WTC11 (cell line): ENCODE measurements around the gene CHPF. TPM values are rescaled to one million over a fixed set of nuclear protein-coding genes. Genes with fewer than 3 reads are reported as not detected.

Experiments
- ATAC-seq: fragments of 200-7000 bp; cut with Tn5 transposase; 2 replicates; pipeline ENCODE4 v1.10.0; 2021; ENCODE audit warnings: mild to moderate bottlenecking, moderate library complexity
- CTCF ChIA-PET: fragments of 300-600 bp; sonication (Branson Sonifier 250); formaldehyde crosslinking; loops from one replicate; lab custom pipeline; 2021; ENCODE audit warnings: antibody characterized with exemption; lab: Charles Lee
- POLR2A ChIA-PET: fragments of 350-600 bp; sonication (Branson Sonifier 250); formaldehyde crosslinking; loops from one replicate; lab custom pipeline; 2021; ENCODE audit warnings: antibody characterized with exemption; lab: Charles Lee
- DNase-seq: peaks from one replicate; pipeline ENCODE4 v3.0.0; 2021; ENCODE audit warnings: low spot score
- H3K27ac Mint-ChIP-seq: 2 replicates; pipeline ENCODE4 v1.8.0; 2021; ENCODE audit warnings: mixed read lengths
- H3K27me3 Mint-ChIP-seq: 2 replicates; pipeline ENCODE4 v1.8.0; 2021; ENCODE audit warnings: low read depth, mild to moderate bottlenecking, moderate library complexity, mixed read lengths
- H3K36me3 Mint-ChIP-seq: 2 replicates; pipeline ENCODE4 v1.8.0; 2021; ENCODE audit warnings: mixed read lengths
- H3K4me1 Mint-ChIP-seq: 2 replicates; pipeline ENCODE4 v1.8.0; 2022; ENCODE audit warnings: mixed read lengths
- H3K4me3 Mint-ChIP-seq: 2 replicates; pipeline ENCODE4 v1.8.0; 2021; ENCODE audit warnings: mild to moderate bottlenecking, moderate library complexity, mixed read lengths
- H3K9me3 Mint-ChIP-seq: 2 replicates; pipeline ENCODE4 v1.8.0; 2021; ENCODE audit warnings: mixed read lengths
- ATF1 ChIP-seq: sonication (generic); formaldehyde crosslinking; IDR thresholded peaks from 2 replicates; pipeline ENCODE4 v1.8.1; 2023; ENCODE audit warnings: mild to moderate bottlenecking, moderate library complexity, missing genetic modification reagents
- FOXJ3 ChIP-seq: sonication (generic); formaldehyde crosslinking; IDR thresholded peaks from 2 replicates; pipeline ENCODE4 v1.9.0; 2021; ENCODE audit warnings: missing genetic modification reagents, mild to moderate bottlenecking, borderline replicate concordance
- FOXK1 ChIP-seq: sonication (generic); formaldehyde crosslinking; IDR thresholded peaks from 2 replicates; pipeline ENCODE4 v1.8.0; 2022; ENCODE audit warnings: mild to moderate bottlenecking, moderate library complexity, missing genetic modification reagents
- GRHL2 ChIP-seq: fragments of 250-450 bp; sonication (Bioruptor Pico); IDR thresholded peaks from 2 replicates; pipeline ENCODE4 v1.8.0; 2022; ENCODE audit warnings: mild to moderate bottlenecking, moderate library complexity; ENCODE audit not compliant: insufficient replicate concordance, severe bottlenecking
- IRF2 ChIP-seq: sonication (generic); formaldehyde crosslinking; IDR thresholded peaks from 2 replicates; pipeline ENCODE4 v1.8.0; 2022; ENCODE audit warnings: low read depth, missing genetic modification reagents, borderline replicate concordance
- NR1H2 ChIP-seq: sonication (generic); formaldehyde crosslinking; IDR thresholded peaks from 2 replicates; pipeline ENCODE4 v1.9.0; 2021; ENCODE audit warnings: mild to moderate bottlenecking, moderate library complexity, missing genetic modification reagents
- RORB ChIP-seq: fragments of 250-450 bp; sonication (Bioruptor Pico); IDR thresholded peaks from 2 replicates; pipeline ENCODE4 v1.9.0; 2021; ENCODE audit warnings: mild to moderate bottlenecking
- SMAD3 ChIP-seq: sonication (generic); formaldehyde crosslinking; IDR thresholded peaks from 2 replicates; pipeline ENCODE4 v1.8.0; 2022; ENCODE audit warnings: missing genetic modification reagents, mild to moderate bottlenecking, borderline replicate concordance
- SOX15 ChIP-seq: fragments of 250-450 bp; sonication (Bioruptor Pico); IDR thresholded peaks from 2 replicates; pipeline ENCODE4 v1.9.0; 2021; ENCODE audit warnings: mild to moderate bottlenecking
- ZBTB21 ChIP-seq: sonication (generic); formaldehyde crosslinking; IDR thresholded peaks from 2 replicates; pipeline ENCODE4 v1.8.1; 2023; ENCODE audit warnings: mild to moderate bottlenecking, missing genetic modification reagents, borderline replicate concordance
- ZNF121 ChIP-seq: sonication (generic); formaldehyde crosslinking; IDR thresholded peaks from 2 replicates; pipeline ENCODE4 v1.8.0; 2023; ENCODE audit warnings: missing genetic modification reagents
- ZNF396 ChIP-seq: fragments of 250-450 bp; sonication (Bioruptor Pico); IDR thresholded peaks from 2 replicates; pipeline ENCODE4 v1.8.0; 2021; ENCODE audit warnings: mild to moderate bottlenecking, moderate library complexity, borderline replicate concordance
- total RNA-seq: library from RNA; stranded (reverse); gene quantifications from 3 replicates; pipeline ENCODE4 v1.2.3, GENCODE V29; 2021
- TF ChIP-seq, protein P1 (sequence below): sonication (generic); formaldehyde crosslinking; IDR thresholded peaks from 2 replicates; pipeline ENCODE4 v1.8.1; 2022; ENCODE audit warnings: mild to moderate bottlenecking, missing genetic modification reagents, moderate library complexity, borderline replicate concordance
- TF ChIP-seq, protein P2 (sequence below): sonication (generic); formaldehyde crosslinking; IDR thresholded peaks from 2 replicates; pipeline ENCODE4 v1.8.0; 2022; ENCODE audit warnings: mild to moderate bottlenecking, missing genetic modification reagents
- TF ChIP-seq, protein P3 (sequence below): sonication (generic); formaldehyde crosslinking; IDR thresholded peaks from 2 replicates; pipeline ENCODE4 v1.8.1; 2023; ENCODE audit warnings: mild to moderate bottlenecking, missing genetic modification reagents, moderate library complexity
- TF ChIP-seq, protein P4 (sequence below): fragments of 250-450 bp; sonication (Bioruptor Pico); IDR thresholded peaks from 2 replicates; pipeline ENCODE4 v1.9.0; 2021; ENCODE audit warnings: moderate library complexity, mild to moderate bottlenecking, inconsistent platforms, borderline replicate concordance
- TF ChIP-seq, protein P5 (sequence below): sonication (generic); formaldehyde crosslinking; IDR thresholded peaks from 2 replicates; pipeline ENCODE4 v1.8.0; 2023; ENCODE audit warnings: missing genetic modification reagents
- TF ChIP-seq, protein P6 (sequence below): sonication (generic); formaldehyde crosslinking; IDR thresholded peaks from 2 replicates; pipeline ENCODE4 v1.8.1; 2023; ENCODE audit warnings: mild to moderate bottlenecking, missing genetic modification reagents, borderline replicate concordance
- TF ChIP-seq, protein P7 (sequence below): fragments of 250-450 bp; sonication (Bioruptor Pico); conservative IDR thresholded peaks from 2 replicates; pipeline ENCODE4 v1.9.0; 2021; ENCODE audit warnings: mild to moderate bottlenecking
- TF ChIP-seq, protein P8 (sequence below): sonication (generic); formaldehyde crosslinking; IDR thresholded peaks from 2 replicates; pipeline ENCODE4 v1.8.1; 2023; ENCODE audit warnings: mild to moderate bottlenecking, missing genetic modification reagents

Gene CHPF
- total RNA-seq, 1 experiment from 2014 or later, result 97.0 TPM

DNA sequence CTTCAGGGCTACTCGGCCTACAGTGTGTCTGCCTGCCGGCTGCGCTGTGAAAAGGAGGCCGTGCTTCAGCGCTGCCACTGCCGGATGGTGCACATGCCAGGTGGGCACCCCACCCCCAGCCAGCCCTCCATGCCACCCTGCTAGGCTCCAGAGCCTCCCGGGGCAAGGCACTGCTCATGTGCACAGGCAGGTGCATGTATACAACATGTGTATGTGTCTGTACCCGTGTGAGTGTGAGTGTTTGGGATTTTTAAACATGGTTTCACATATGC is 11.3 kb downstream of the CHPF start:
- ChIA-PET CTCF (interaction anchor here (1.1 to 41.3 kb wide), 7 partner anchors 9 to 129 kb away, joined by 3 to 2316 read pairs (median 104); partner anchors contain the start of genes ASIC4 and GMPPA), POLR2A (no interaction called here)
- Mint-ChIP-seq H3K4me3 (no peak overlapping the region), H3K9me3 (no peaks in the 10 kb centered on the region), H3K36me3 (no peaks in the 10 kb centered on the region), H3K27ac (no peak overlapping the region), H3K27me3 (peaks cover 38% of the 10 kb centered on the region), H3K4me1 (peaks cover 21% of the 10 kb centered on the region)
- no peak for TF ChIP-seq ZBTB21 (CRISPR knock-in tag)
- no peak for TF ChIP-seq GRHL2 (CRISPR knock-in tag)
- TF ChIP-seq, protein P1, sequence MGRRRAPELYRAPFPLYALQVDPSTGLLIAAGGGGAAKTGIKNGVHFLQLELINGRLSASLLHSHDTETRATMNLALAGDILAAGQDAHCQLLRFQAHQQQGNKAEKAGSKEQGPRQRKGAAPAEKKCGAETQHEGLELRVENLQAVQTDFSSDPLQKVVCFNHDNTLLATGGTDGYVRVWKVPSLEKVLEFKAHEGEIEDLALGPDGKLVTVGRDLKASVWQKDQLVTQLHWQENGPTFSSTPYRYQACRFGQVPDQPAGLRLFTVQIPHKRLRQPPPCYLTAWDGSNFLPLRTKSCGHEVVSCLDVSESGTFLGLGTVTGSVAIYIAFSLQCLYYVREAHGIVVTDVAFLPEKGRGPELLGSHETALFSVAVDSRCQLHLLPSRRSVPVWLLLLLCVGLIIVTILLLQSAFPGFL (CRISPR knock-in tag), result no peak
- TF ChIP-seq, protein P2, sequence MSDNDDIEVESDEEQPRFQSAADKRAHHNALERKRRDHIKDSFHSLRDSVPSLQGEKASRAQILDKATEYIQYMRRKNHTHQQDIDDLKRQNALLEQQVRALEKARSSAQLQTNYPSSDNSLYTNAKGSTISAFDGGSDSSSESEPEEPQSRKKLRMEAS (CRISPR knock-in tag), result no peak
- TF ChIP-seq, protein P3, sequence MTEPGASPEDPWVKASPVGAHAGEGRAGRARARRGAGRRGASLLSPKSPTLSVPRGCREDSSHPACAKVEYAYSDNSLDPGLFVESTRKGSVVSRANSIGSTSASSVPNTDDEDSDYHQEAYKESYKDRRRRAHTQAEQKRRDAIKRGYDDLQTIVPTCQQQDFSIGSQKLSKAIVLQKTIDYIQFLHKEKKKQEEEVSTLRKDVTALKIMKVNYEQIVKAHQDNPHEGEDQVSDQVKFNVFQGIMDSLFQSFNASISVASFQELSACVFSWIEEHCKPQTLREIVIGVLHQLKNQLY (CRISPR knock-in tag), result no peak
- no peak for TF ChIP-seq ZNF396 (CRISPR knock-in tag)
- TF ChIP-seq ATF1 (CRISPR knock-in tag), result no peak
- TF ChIP-seq, protein P4, sequence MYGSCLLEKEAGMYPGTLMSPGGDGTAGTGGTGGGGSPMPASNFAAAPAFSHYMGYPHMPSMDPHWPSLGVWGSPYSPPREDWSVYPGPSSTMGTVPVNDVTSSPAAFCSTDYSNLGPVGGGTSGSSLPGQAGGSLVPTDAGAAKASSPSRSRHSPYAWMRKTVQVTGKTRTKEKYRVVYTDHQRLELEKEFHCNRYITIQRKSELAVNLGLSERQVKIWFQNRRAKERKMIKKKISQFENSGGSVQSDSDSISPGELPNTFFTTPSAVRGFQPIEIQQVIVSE (CRISPR knock-in tag), result no peak
- TF ChIP-seq ZNF121 (CRISPR knock-in tag), result no peak
- TF ChIP-seq, protein P5, sequence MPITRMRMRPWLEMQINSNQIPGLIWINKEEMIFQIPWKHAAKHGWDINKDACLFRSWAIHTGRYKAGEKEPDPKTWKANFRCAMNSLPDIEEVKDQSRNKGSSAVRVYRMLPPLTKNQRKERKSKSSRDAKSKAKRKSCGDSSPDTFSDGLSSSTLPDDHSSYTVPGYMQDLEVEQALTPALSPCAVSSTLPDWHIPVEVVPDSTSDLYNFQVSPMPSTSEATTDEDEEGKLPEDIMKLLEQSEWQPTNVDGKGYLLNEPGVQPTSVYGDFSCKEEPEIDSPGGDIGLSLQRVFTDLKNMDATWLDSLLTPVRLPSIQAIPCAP (CRISPR knock-in tag), result no peak
- TF ChIP-seq FOXK1, result no peak
- no peak for TF ChIP-seq IRF2 (CRISPR knock-in tag)
- no peak for TF ChIP-seq SMAD3 (CRISPR knock-in tag)
- DNase-seq (no peak), ATAC-seq (no peak)

DNA sequence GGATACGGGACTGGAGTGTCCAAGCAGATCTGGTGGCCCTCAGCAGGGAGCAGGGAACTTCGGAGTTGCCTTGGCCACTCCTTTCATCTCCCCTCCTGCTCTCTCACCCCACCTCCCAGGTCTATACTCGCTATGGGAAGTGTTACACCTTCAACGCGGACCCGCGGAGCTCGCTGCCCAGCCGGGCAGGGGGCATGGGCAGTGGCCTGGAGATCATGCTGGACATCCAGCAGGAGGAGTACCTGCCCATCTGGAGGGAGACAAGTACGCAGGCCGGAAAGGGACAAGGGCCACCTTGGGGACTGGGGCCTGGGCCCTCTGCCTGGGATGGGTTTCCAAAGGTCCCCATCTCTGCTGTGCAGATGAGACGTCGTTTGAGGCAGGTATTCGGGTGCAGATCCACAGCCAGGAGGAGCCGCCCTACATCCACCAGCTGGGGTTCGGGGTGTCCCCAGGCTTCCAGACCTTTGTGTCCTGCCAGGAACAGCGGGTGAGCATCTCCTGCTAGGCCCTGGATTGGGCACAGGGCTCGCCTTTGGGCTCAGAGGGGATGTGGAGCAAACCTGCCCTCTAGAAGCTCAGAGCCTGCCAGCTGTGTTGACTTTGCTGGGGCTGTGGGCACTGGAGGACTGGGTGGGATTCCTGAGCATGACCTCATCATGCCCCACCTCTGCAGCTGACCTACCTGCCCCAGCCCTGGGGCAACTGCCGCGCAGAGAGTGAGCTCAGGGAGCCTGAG is 11.8 kb downstream of the CHPF start:
- no peak for DNase-seq
- ChIA-PET CTCF (interaction anchor here (1.1 to 41.3 kb wide), 9 partner anchors 8 to 128 kb away, joined by 3 to 2316 read pairs (median 104); partner anchors contain the start of genes ASIC4 and GMPPA), POLR2A (interaction anchor here (0.6 kb wide), 1 partner anchor 94 kb away, joined by 3 read pairs; no protein-coding TSS in a partner anchor)
- Mint-ChIP-seq H3K27ac (no peak overlapping the region), H3K36me3 (no peaks in the 10 kb centered on the region), H3K4me3 (no peak overlapping the region), H3K27me3 (peaks cover 43% of the 10 kb centered on the region), H3K4me1 (peaks cover 18% of the 10 kb centered on the region), H3K9me3 (no peaks in the 10 kb centered on the region)
- no peak for ATAC-seq
- TF ChIP-seq FOXJ3 (no peak), SOX15 (no peak), NR1H2 (no peak), RORB (CRISPR knock-in tag) (no peak)
- TF ChIP-seq, protein P6, sequence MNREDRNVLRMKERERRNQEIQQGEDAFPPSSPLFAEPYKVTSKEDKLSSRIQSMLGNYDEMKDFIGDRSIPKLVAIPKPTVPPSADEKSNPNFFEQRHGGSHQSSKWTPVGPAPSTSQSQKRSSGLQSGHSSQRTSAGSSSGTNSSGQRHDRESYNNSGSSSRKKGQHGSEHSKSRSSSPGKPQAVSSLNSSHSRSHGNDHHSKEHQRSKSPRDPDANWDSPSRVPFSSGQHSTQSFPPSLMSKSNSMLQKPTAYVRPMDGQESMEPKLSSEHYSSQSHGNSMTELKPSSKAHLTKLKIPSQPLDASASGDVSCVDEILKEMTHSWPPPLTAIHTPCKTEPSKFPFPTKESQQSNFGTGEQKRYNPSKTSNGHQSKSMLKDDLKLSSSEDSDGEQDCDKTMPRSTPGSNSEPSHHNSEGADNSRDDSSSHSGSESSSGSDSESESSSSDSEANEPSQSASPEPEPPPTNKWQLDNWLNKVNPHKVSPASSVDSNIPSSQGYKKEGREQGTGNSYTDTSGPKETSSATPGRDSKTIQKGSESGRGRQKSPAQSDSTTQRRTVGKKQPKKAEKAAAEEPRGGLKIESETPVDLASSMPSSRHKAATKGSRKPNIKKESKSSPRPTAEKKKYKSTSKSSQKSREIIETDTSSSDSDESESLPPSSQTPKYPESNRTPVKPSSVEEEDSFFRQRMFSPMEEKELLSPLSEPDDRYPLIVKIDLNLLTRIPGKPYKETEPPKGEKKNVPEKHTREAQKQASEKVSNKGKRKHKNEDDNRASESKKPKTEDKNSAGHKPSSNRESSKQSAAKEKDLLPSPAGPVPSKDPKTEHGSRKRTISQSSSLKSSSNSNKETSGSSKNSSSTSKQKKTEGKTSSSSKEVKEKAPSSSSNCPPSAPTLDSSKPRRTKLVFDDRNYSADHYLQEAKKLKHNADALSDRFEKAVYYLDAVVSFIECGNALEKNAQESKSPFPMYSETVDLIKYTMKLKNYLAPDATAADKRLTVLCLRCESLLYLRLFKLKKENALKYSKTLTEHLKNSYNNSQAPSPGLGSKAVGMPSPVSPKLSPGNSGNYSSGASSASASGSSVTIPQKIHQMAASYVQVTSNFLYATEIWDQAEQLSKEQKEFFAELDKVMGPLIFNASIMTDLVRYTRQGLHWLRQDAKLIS (CRISPR knock-in tag), result no peak
- TF ChIP-seq, protein P2 (CRISPR knock-in tag), result no peak
- TF ChIP-seq, protein P7, sequence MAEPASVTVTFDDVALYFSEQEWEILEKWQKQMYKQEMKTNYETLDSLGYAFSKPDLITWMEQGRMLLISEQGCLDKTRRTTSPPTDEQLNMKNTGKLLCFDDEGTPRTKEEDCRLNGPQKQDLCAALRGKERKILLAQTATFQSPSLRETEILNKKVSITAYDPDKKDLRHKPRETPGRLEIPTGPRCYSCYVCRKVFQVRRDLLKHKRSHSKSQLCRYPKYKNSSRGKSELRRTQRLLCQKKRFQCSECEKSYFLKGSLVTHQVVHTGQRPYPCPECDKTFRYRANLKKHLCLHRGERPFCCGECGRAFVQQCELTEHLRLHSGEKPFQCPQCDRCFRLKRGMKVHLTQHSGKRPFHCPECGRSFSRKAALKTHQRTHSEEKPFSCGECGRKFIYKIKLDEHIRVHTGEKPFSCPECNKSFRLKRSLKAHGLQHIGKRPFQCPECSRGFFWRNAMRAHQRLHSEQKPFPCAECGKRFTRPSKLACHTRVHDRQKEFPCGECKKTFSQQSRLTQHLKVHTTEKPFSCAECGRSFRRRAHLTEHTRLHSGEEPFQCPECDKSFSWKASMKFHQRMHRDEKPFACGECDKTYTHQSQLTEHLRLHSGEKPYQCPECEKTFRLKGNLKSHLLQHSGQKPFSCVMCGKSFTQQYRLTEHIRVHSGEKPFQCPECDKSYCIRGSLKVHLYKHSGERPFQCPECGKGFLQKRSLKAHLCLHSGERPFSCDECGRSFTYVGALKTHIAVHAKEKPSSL (CRISPR knock-in tag), result no peak
- TF ChIP-seq, protein P8, sequence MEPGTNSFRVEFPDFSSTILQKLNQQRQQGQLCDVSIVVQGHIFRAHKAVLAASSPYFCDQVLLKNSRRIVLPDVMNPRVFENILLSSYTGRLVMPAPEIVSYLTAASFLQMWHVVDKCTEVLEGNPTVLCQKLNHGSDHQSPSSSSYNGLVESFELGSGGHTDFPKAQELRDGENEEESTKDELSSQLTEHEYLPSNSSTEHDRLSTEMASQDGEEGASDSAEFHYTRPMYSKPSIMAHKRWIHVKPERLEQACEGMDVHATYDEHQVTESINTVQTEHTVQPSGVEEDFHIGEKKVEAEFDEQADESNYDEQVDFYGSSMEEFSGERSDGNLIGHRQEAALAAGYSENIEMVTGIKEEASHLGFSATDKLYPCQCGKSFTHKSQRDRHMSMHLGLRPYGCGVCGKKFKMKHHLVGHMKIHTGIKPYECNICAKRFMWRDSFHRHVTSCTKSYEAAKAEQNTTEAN (CRISPR knock-in tag), result no peak
